HL-60 (cell line): Measurements from ENCODE around the gene CLC.

Source experiments
- CTCF ChIP-seq: IDR thresholded peaks from one replicate; pipeline ENCODE4 v1.5.1; 2011; ENCODE audit warnings: low read length, control low read depth, inconsistent platforms; ENCODE audit not compliant: insufficient read depth
- GABPA ChIP-seq: IDR thresholded peaks from 2 replicates; pipeline ENCODE4 v1.6.1; 2012; ENCODE audit warnings: low read depth
- POLR2AphosphoS5 ChIP-seq: IDR thresholded peaks from 2 replicates; pipeline ENCODE4 v1.6.1; 2012; ENCODE audit warnings: low read depth
- REST ChIP-seq: IDR thresholded peaks from 2 replicates; pipeline ENCODE4 v1.6.1; 2012; ENCODE audit warnings: low read depth; ENCODE audit not compliant: insufficient replicate concordance

GRCh38 chr19:39759457-39760184 lies 21.8 kb upstream of the CLC start:
- no peak for TF ChIP-seq CTCF
- no peak for TF ChIP-seq POLR2AphosphoS5
- TF ChIP-seq REST, result no peak
- TF ChIP-seq GABPA, result no peak
